Activated CD8-positive, alpha-beta T cell treated with anti-CD3 and anti-CD28 coated beads for 36 hours (primary cell): ENCODE measurements around the gene ANO7. TPM values are rescaled to one million over a fixed set of nuclear protein-coding genes. Genes with fewer than 3 reads are reported as not detected.

Source experiments
- ATAC-seq: fragments of 200-7000 bp; cut with Tn5 transposase; one replicate; pipeline ENCODE4 v1.10.0; 2021; ENCODE audit warnings: mild to moderate bottlenecking, moderate library complexity
- CTCF ChIA-PET: fragments of 350-600 bp; sonication (Branson Sonifier 250); formaldehyde crosslinking; loops from one replicate; lab custom pipeline; 2021; ENCODE audit warnings: antibody characterized with exemption; lab: Charles Lee
- POLR2A ChIA-PET: fragments of 350-600 bp; sonication (Branson Sonifier 250); formaldehyde crosslinking; loops from one replicate; lab custom pipeline; 2021; ENCODE audit warnings: antibody characterized with exemption; lab: Charles Lee
- DNase-seq: peaks from one replicate; pipeline ENCODE4 v3.0.0-alpha.2; 2020
- H3K27ac Mint-ChIP-seq: one replicate; pipeline ENCODE4 v1.8.0; 2021; ENCODE audit warnings: mild to moderate bottlenecking, mixed read lengths
- H3K27me3 Mint-ChIP-seq: one replicate; pipeline ENCODE4 v1.8.0; 2021; ENCODE audit warnings: mixed read lengths
- H3K36me3 Mint-ChIP-seq: one replicate; pipeline ENCODE4 v1.8.0; 2021; ENCODE audit warnings: low read depth, mixed read lengths
- H3K4me1 Mint-ChIP-seq: one replicate; pipeline ENCODE4 v1.8.0; 2021; ENCODE audit warnings: low read depth, mixed read lengths
- H3K4me3 Mint-ChIP-seq: one replicate; pipeline ENCODE4 v1.8.0; 2021; ENCODE audit warnings: mild to moderate bottlenecking, moderate library complexity, mixed read lengths
- H3K9me3 Mint-ChIP-seq: one replicate; pipeline ENCODE4 v1.8.0; 2021; ENCODE audit warnings: mixed read lengths
- CTCF ChIP-seq: fragments of 200-600 bp; IDR thresholded peaks from one replicate; pipeline ENCODE4 v1.8.0; 2022; ENCODE audit warnings: antibody characterized with exemption, mild to moderate bottlenecking
- intact Hi-C: fragments of 100-400 bp; cut with micrococcal nuclease; formaldehyde crosslinking; loops from one replicate; pipeline ENCODE4 v1.10.0; 2022
- total RNA-seq, 2 experiments: library from RNA; stranded (reverse); gene quantifications; one replicate each; pipeline ENCODE4 v1.2.3, GENCODE V29; 2021

Gene ANO7
- total RNA-seq, 2 experiments from 2014 or later: 5.1 to 5.4 TPM

- Mint-ChIP-seq H3K27ac (no peak overlapping the region), H3K36me3 (peaks cover 48% of the 10 kb centered on the region), H3K4me3 (no peak overlapping the region), H3K27me3 (no peaks in the 10 kb centered on the region), H3K4me1 (peaks cover 4% of the 10 kb centered on the region), H3K9me3 (no peaks in the 10 kb centered on the region)
- CTCF ChIA-PET: no interaction called here
- POLR2A ChIA-PET: no interaction called here
- intact Hi-C loops: no loop called here
- no peak for TF ChIP-seq CTCF
- DNase-seq (no peak), ATAC-seq (no peak)
These were observed 39.8 kb downstream of the ANO7 start for GRCh38 chr2:241228081-241228859.

- CTCF ChIA-PET: no interaction called here
- H3K27ac Mint-ChIP-seq: no peak overlapping the region
- POLR2A ChIA-PET: no interaction called here
These were observed 40.5 kb downstream of the ANO7 start for GRCh38 chr2:241228860-241229516.

GRCh38 chr2:241229563-241230401, 41.3 kb downstream of the ANO7 start:
- peaks cover 61% of the 10 kb centered on the region for H3K36me3 Mint-ChIP-seq
- intact Hi-C loops: no loop called here
- CTCF ChIA-PET: no interaction called here

More at GRCh38 chr2:241228860-241229516, 40.5 kb downstream of the ANO7 start:
- Mint-ChIP-seq H3K9me3 (no peaks in the 10 kb centered on the region), H3K4me3 (no peak overlapping the region), H3K36me3 (peaks cover 55% of the 10 kb centered on the region), H3K27me3 (no peaks in the 10 kb centered on the region), H3K4me1 (no peaks in the 10 kb centered on the region)
- intact Hi-C loops: no loop called here
- DNase-seq (no peak), ATAC-seq (no peak)
- no peak for TF ChIP-seq CTCF

GRCh38 chr2:241230435-241230834, 42.0 kb downstream of the ANO7 start:
- ChIA-PET POLR2A (no interaction called here), CTCF (no interaction called here)
- intact Hi-C loops: no loop called here

More at GRCh38 chr2:241229563-241230401, 41.3 kb downstream of the ANO7 start:
- POLR2A ChIA-PET: no interaction called here
- no peak for DNase-seq
- Mint-ChIP-seq H3K9me3 (no peaks in the 10 kb centered on the region), H3K27me3 (no peaks in the 10 kb centered on the region), H3K4me3 (no peak overlapping the region), H3K4me1 (no peaks in the 10 kb centered on the region), H3K27ac (no peak overlapping the region)
- TF ChIP-seq CTCF: no peak
- no peak for ATAC-seq

More at GRCh38 chr2:241230435-241230834, 42.0 kb downstream of the ANO7 start:
- H3K9me3 Mint-ChIP-seq: no peaks in the 10 kb centered on the region
- H3K4me3 Mint-ChIP-seq: no peak overlapping the region
- H3K4me1 Mint-ChIP-seq: no peaks in the 10 kb centered on the region
- TF ChIP-seq CTCF: no peak
- H3K27ac Mint-ChIP-seq: no peak overlapping the region
- no peak for ATAC-seq
- peaks cover 68% of the 10 kb centered on the region for H3K36me3 Mint-ChIP-seq
- H3K27me3 Mint-ChIP-seq: no peaks in the 10 kb centered on the region
- DNase-seq: no peak
